ENCODE measurements around the gene RUNX3.

The RUNX3 gene

DNA sequence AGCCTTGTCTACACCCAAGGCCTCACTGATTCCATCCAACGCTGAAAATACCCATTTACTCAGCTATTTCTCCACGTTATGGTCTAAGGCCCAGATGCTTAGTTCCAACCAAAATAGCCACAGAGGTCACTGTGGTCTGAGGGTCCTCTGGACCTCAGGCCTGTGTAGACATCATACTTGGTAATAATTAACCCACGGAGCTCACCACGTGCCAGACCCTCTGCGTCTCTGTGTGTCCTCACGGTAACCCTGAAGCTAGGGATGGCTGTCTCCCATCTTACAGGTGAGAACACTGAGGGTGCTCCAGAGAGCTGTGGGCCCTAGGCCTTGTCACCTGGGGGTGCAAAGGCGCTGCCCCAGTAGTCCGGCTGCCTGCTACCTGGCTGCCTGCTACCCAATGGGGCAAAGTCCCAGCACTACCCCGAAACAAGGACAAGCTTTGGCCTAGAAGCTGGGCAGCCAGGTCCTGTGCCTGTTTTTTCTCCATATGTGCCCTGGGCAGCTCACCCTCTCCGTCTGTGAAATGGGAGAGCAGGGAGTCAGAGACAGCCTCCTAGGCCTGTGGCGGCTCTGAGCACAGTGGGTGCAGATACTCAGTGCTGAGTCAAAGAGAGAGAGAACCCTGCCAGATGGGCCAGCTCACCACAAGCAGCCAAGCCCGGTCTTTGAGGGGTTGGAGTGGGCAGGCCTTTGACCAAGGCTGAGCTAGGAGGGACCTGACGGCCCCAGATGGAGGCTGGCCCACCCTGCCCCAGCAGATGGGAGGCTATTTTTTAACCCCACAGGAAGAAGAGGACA lies 17.0 kb upstream of the RUNX3 start:
- peaks cover 10% of the 10 kb centered on the region for H3K27me3 Mint-ChIP-seq
- peaks cover 6% of the 10 kb centered on the region for H3K4me1 Mint-ChIP-seq (ENCODE audit: low read depth)
- no peak overlapping the region for H3K27ac Mint-ChIP-seq
- intact Hi-C loops (cut with micrococcal nuclease) = no loop called here
- H3K36me3 Mint-ChIP-seq (ENCODE audit: low read depth) = no peaks in the 10 kb centered on the region
- H3K9me3 Mint-ChIP-seq = no peaks in the 10 kb centered on the region
- H3K4me3 Mint-ChIP-seq = no peak overlapping the region

DNA sequence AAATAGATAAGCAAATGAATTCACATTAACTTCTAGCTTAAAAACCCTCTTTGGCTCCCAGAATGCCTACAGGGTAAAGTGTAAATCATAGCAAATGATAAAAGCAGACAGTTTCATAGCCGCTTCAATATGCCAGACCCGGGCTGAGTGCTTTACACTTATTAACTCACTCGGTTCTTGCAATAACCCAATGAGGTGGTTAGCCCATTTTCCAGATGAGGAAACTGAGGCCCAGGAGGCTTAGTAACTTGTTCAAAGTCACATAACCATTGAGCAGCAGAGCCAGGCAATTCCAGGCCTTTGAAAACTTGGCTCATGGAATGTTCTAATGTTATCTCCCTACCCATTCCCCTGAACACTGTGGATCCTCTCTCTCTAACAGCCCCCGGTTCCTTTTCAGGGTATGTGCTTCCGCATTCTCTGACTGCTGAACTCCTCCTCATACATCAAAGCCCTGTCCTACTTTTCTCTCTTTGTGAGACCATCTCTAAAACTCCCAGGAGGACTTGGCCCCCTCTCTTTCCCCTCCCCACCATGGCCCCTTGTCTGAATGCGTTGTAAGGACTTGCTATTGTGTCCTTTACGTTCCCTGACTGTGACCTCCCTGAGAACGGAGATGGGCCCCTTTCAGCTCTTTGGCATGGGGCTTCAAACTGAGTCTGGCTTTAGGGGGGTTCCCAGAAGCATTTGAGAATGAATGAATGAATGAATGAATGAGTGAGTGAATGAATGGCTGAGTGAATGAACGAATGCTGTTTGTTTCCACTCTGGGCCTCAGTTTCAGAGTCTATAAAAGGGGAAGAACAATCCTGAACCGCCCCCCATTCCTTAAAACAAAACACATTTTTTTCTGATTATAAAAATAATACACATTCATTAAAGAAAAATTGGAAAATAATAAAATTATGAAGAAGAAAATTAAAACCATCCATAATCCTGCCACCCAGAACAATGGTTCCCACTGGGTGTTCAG lies 15.6 kb upstream of the RUNX3 start:
- intact Hi-C loops (cut with micrococcal nuclease) = no loop called here
- Mint-ChIP-seq H3K27me3 (peaks cover 12% of the 10 kb centered on the region), H3K4me3 (no peak overlapping the region), H3K4me1 (ENCODE audit: low read depth) (peaks cover 9% of the 10 kb centered on the region), H3K9me3 (no peaks in the 10 kb centered on the region), H3K36me3 (ENCODE audit: low read depth) (no peaks in the 10 kb centered on the region), H3K27ac (no peak overlapping the region)

DNA sequence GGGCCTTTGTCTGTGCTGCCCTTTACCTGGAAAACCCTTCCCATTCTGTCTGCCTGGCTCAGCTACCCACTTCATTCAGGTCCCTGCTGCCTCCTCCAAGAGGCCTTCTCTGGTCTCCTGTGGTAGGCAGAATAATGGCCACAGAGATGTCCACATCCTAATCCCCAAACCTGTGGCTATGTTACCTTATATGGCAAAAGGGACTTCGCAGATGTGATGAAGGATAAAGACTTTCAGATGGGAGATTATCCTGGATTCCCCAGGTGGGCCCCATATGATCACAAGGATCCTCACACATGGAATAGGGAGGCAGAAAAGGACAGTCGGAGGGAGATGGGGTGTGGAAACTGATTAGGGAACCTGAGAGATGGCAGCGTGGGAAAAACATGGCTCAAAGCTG lies 14.2 kb upstream of the RUNX3 start:
- Mint-ChIP-seq H3K27me3 (peaks cover 12% of the 10 kb centered on the region), H3K9me3 (no peaks in the 10 kb centered on the region), H3K4me3 (no peak overlapping the region), H3K36me3 (ENCODE audit: low read depth) (no peaks in the 10 kb centered on the region), H3K4me1 (ENCODE audit: low read depth) (peaks cover 9% of the 10 kb centered on the region), H3K27ac (no peak overlapping the region)
- intact Hi-C loops (cut with micrococcal nuclease) = no loop called here

DNA sequence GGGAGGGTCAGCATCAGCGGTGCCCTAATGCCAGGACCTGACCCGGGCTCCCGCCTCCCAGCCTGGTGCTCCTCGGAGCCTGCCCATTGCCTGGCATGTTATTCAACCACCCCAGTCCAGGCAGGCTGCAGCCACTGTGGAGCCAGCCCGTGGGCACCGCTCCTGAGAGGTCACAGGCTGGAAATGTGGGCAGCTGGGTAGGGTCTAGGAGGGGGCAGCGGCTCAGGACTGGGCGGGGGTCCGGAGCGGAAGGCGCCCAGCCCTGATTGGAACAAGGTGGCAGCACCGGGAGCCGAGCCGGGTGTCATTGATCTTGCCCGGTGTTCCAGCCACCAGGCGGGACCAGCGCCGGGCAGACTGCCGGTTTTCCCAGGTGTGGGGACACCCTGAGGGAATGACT lies 12.7 kb upstream of the RUNX3 start:
- Mint-ChIP-seq H3K27me3 (peaks cover 12% of the 10 kb centered on the region), H3K9me3 (no peaks in the 10 kb centered on the region), H3K4me1 (ENCODE audit: low read depth) (peaks cover 9% of the 10 kb centered on the region), H3K4me3 (no peak overlapping the region), H3K36me3 (ENCODE audit: low read depth) (no peaks in the 10 kb centered on the region), H3K27ac (no peak overlapping the region)
- intact Hi-C loops (cut with micrococcal nuclease) = no loop called here

DNA sequence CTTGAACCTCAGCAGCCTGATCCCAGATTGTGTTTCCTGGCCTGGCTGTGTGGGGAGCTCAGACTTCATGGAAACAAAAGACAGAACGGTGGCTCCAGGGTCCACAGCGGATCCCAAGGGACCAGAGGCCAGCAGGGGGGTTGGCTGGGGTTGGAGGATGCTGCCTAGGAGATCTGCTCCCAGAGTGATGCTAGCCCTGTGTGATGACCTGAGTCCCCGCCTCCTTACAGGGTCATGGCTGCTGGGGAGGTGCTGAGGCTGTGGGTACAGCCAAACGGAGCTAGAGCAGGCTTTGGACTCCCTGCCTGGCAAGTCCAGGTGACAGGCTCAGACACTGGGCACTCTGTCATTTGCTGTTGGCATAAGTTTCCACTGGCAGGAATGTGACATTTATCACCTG lies 11.5 kb upstream of the RUNX3 start:
- Mint-ChIP-seq H3K4me3 (no peak overlapping the region), H3K27me3 (peaks cover 12% of the 10 kb centered on the region), H3K9me3 (no peaks in the 10 kb centered on the region), H3K27ac (no peak overlapping the region), H3K36me3 (ENCODE audit: low read depth) (no peaks in the 10 kb centered on the region), H3K4me1 (ENCODE audit: low read depth) (peaks cover 9% of the 10 kb centered on the region)
- intact Hi-C loops (cut with micrococcal nuclease) = no loop called here

DNA sequence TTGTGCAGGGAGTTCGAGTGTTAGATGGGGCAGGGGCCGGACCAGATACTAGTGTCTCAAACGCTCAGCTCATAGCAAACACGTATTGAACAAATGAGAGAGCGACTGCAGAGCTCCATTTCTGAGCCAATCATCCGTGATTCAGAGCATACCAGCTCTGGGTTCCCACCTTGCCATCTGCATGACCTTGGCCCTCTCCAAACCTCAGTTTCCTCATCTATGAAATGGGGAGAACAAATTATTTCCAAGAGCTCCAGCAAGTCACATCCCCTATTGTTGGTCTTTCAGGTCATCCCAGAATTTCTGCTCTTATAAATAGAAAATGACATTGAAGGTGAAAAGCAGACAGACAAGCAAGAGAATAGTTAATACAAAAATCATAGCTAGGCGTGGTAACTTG lies 10.2 kb upstream of the RUNX3 start:
- Mint-ChIP-seq H3K4me1 (ENCODE audit: low read depth) (peaks cover 9% of the 10 kb centered on the region), H3K4me3 (no peak overlapping the region), H3K27me3 (peaks cover 15% of the 10 kb centered on the region), H3K36me3 (ENCODE audit: low read depth) (no peaks in the 10 kb centered on the region), H3K27ac (no peak overlapping the region), H3K9me3 (no peaks in the 10 kb centered on the region)
- intact Hi-C loops (cut with micrococcal nuclease) = no loop called here

DNA sequence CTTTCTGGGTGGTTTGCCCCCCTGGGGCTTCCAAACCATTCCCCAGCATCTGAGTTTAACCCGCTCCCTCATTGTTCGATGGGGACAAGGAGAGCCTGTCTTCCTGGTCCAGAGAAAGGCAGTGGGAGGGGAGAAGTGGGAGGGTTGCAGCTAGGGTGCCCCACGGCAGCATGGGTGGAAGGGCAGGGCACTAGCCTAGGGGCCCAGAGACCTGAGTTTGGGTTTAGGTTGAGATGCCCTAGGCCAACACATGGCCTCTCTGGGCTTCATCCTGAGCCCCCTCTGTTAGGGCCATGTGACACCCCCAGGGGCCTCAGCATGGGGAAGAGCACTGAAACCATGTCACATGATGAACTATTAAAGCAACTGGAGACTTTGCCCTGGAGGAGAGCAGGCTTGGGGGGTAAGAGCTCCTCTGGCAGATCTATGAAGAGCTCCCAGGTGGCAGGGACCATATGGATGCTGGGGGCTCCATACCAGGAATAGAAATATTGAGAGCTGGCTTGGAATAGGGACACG lies 9.7 kb upstream of the RUNX3 start:
- Mint-ChIP-seq H3K36me3 (ENCODE audit: low read depth) (no peaks in the 10 kb centered on the region), H3K4me3 (no peak overlapping the region), H3K27me3 (peaks cover 15% of the 10 kb centered on the region), H3K4me1 (ENCODE audit: low read depth) (peaks cover 9% of the 10 kb centered on the region), H3K27ac (no peak overlapping the region), H3K9me3 (no peaks in the 10 kb centered on the region)
- intact Hi-C loops (cut with micrococcal nuclease) = no loop called here

DNA sequence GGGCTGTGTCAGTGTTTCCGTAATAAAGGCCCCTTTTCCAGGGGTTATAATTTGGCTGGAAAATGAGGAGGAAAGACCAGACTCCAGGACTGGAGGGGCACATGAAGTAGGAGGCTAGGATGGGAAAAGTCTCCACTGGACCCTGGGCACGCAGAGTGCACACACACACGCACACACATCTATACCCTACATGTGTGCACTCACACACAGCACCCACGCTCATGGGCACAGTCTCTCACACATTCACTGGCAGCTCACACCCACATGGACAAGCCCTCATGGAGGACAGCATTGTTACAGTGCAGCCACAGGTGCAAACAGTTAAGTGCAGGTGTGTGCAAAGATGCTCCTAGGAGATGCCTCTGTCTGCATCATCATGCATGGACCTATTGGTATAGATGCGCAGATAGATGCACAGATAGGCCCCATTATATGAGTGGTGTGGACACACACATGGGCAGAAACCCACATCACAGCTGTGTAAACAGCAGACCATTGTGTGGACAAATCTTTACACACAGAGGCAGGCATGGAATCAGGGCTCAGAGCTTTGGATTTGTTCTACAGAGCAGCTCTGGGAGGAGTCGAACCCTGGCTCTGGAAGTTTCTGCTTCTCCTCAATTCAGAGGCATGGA lies 9.1 kb upstream of the RUNX3 start:
- Mint-ChIP-seq H3K9me3 (no peaks in the 10 kb centered on the region), H3K27ac (no peak overlapping the region), H3K36me3 (ENCODE audit: low read depth) (no peaks in the 10 kb centered on the region)

DNA sequence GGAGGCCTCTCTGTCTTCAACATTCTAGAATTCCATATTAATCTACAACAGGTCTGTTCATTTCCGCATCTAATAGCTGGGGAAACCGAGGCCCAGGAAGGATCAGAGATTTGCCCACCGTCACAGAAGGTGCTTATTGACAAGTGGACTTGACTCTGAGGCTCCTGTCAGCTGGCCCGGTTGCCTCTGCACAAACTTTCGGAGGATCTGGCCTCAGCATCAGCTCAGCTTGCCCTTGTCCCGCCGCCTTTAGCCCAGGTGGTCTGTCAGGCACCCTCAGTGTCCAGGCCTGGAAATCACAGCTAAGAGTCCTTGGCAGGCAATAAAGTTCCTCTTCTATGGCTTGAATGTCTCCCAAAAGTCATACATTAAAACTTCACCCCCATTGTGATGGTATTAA lies 8.2 kb upstream of the RUNX3 start:
- H3K27me3 Mint-ChIP-seq = peaks cover 25% of the 10 kb centered on the region
- H3K9me3 Mint-ChIP-seq = no peaks in the 10 kb centered on the region
- intact Hi-C loops (cut with micrococcal nuclease) = no loop called here
- H3K36me3 Mint-ChIP-seq (ENCODE audit: low read depth) = no peaks in the 10 kb centered on the region
- H3K4me3 Mint-ChIP-seq = no peak overlapping the region
- no peak overlapping the region for H3K27ac Mint-ChIP-seq
- H3K4me1 Mint-ChIP-seq (ENCODE audit: low read depth) = peaks cover 17% of the 10 kb centered on the region

More for the DNA sequence above, 9.1 kb upstream of the RUNX3 start:
- Mint-ChIP-seq H3K27me3 (peaks cover 18% of the 10 kb centered on the region), H3K4me1 (ENCODE audit: low read depth) (peaks cover 14% of the 10 kb centered on the region), H3K4me3 (no peak overlapping the region)
- intact Hi-C loops (cut with micrococcal nuclease) = no loop called here

DNA sequence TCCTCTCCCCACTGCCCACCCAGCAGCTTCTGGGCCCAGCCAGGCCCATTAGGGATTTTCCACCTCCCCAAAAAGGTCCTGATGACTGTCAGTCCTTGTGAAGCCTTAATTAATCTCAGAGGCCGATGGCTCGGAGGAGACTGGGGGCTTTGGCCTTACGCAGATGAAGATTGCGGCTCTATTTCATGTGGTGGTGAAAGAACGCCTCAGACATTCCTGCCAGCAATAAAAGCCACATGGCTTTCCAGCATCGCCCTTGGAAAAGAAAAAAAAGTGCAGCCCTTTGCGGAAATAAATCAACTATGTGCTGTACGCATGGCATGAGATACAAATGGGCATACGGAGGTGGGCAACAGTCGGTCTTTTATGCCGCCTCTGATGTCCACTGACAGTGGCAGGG lies 6.6 kb upstream of the RUNX3 start:
- Mint-ChIP-seq H3K36me3 (ENCODE audit: low read depth) (no peaks in the 10 kb centered on the region), H3K27me3 (peaks cover 30% of the 10 kb centered on the region), H3K4me3 (no peak overlapping the region), H3K9me3 (no peaks in the 10 kb centered on the region), H3K4me1 (ENCODE audit: low read depth) (peaks cover 9% of the 10 kb centered on the region), H3K27ac (no peak overlapping the region)
- intact Hi-C loops (cut with micrococcal nuclease) = no loop called here

DNA sequence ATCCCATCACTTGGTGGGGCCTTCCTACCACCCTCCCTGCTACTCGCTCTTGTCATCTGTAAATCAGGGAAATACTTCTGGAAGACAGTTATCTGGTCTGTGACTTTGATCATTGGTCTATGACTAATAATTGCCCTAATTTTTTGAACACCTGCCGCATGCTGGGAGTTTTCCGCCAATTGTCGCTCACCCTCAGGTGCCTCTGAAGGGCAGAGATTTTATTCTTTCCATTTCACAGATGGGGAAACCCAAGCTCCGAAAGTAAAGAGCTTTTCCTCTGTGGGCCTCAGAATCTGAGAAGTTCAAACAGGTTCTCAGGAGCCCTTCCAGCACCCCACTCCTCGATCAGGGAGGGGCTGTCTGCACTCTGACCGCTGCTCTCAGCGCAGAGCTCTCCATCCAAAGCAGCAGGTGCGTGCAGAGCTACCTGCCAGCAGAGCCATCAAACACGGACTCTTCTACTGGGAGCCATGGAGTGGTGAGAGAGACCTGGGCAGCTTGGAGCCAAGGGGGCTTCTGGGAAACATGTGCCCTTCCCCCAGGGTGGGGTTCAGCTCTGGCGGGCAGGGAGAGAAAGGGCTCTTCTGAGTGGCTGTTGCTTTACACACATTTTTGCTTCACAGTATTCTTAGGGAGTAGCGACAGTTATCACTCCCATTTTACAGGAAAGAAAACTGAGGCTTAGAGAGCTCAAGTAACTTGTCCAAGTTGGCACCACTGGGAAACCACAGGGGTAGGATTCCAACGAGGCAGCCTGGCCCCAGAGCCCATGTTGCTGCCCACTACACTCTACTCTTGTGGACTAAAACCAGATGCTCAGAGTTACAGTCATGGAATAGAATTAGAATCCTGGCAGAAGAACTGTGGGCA lies 5.8 kb upstream of the RUNX3 start:
- H3K27me3 Mint-ChIP-seq = peaks cover 39% of the 10 kb centered on the region
- no peaks in the 10 kb centered on the region for H3K36me3 Mint-ChIP-seq (ENCODE audit: low read depth)
- no peaks in the 10 kb centered on the region for H3K9me3 Mint-ChIP-seq
- no peak overlapping the region for H3K27ac Mint-ChIP-seq
- no peak overlapping the region for H3K4me3 Mint-ChIP-seq
- intact Hi-C loops (cut with micrococcal nuclease) = no loop called here
- peaks cover 16% of the 10 kb centered on the region for H3K4me1 Mint-ChIP-seq (ENCODE audit: low read depth)

DNA sequence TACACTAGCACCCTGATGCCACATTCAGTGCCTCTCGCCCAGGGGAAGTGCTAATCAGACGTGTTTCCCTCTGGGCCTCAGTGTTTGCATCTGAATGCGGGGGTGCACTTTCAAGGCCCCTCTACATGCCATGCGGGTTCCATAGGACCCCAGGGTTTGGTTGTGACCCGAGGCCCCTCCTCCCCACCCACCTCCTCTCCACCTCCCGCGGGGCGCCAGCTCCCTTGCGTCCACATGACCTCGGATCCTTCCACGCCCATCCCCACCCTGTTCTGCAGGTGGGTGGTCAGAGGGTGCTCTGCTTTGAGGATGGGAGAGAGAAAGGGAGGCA lies 5.1 kb upstream of the RUNX3 start:
- Mint-ChIP-seq H3K4me1 (ENCODE audit: low read depth) (peaks cover 21% of the 10 kb centered on the region), H3K4me3 (no peak overlapping the region), H3K27ac (no peak overlapping the region), H3K36me3 (ENCODE audit: low read depth) (no peaks in the 10 kb centered on the region), H3K27me3 (peaks cover 43% of the 10 kb centered on the region), H3K9me3 (no peaks in the 10 kb centered on the region)
- intact Hi-C loops (cut with micrococcal nuclease) = no loop called here

All from dendritic cell treated with granulocyte-macrophage colony-stimulating factor and Interleukin-4, amounts not matched to agents 40 ng/mL and 50 ng/mL, for 4 days (primary cell).